ENCODE results near the gene IL32.

The IL32 gene, protein sequence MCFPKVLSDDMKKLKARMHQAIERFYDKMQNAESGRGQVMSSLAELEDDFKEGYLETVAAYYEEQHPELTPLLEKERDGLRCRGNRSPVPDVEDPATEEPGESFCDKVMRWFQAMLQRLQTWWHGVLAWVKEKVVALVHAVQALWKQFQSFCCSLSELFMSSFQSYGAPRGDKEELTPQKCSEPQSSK

GRCh38 chr16:3065069-3065741 lies at the start of gene IL32:
Gene IL32 (plus strand): TSS chr16:3065640. CDS start chr16:3065812, 172 bp downstream.
- DNase-seq = peak; percentile 85

GRCh38 chr16:3015865-3016521 lies 49.4 kb upstream of the IL32 start:
- no peak for DNase-seq

GRCh38 chr16:3017344-3017743 lies 48.1 kb upstream of the IL32 start:
- no peak for DNase-seq

- peak; percentile 80 for DNase-seq
Measured at GRCh38 chr16:3017794-3018506, 47.5 kb upstream of the IL32 start, which contains the start of gene CLDN6. Gene CLDN6 (minus strand): TSS chr16:3018183. CDS start chr16:3016021, 2,162 bp downstream.

- no peak for DNase-seq
Measured at GRCh38 chr16:3019594-3020246, 45.7 kb upstream of the IL32 start.

DNA sequence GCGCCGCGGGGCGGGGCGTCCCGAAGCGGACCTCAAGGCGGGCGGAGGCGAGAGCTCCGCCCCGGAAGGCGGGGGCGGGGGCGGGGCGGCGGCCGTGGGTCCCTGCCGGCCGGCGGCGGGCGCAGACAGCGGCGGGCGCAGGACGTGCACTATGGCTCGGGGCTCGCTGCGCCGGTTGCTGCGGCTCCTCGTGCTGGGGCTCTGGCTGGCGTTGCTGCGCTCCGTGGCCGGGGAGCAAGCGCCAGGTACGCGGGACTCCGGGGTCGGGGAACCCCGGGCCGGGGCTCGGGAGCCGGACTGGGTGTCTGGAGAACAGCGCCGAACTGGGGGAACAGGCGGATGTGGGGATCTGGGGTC lies 45.2 kb upstream of the IL32 start, which contains the start of gene TNFRSF12A:
Gene TNFRSF12A (plus strand): TSS at position 122 of the 357 bp plus-strand sequence. CDS start 30 bp downstream, at position 152.
- DNase-seq = peak; percentile 86

GRCh38 chr16:3020604-3021448 lies 44.6 kb upstream of the IL32 start:
- peak; percentile 76 for DNase-seq

DNA sequence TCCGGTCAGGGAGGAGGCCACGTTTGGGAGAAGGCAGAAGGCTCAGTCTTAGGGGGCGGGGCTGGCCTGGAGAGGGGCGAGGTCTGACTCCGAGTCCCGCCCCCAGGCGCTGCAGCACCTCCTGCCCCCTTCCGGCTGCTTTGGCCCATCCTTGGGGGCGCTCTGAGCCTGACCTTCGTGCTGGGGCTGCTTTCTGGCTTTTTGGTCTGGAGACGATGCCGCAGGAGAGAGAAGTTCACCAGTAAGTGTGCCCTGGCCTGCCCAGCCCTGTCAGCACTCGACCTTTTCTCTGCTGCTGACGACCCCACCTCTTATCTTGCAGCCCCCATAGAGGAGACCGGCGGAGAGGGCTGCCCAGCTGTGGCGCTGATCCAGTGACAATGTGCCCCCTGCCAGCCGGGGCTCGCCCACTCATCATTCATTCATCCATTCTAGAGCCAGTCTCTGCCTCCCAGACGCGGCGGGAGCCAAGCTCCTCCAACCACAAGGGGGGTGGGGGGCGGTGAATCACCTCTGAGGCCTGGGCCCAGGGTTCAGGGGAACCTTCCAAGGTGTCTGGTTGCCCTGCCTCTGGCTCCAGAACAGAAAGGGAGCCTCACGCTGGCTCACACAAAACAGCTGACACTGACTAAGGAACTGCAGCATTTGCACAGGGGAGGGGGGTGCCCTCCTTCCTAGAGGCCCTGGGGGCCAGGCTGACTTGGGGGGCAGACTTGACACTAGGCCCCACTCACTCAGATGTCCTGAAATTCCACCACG lies 43.8 kb upstream of the IL32 start:
- peak; percentile 89 for DNase-seq

DNA sequence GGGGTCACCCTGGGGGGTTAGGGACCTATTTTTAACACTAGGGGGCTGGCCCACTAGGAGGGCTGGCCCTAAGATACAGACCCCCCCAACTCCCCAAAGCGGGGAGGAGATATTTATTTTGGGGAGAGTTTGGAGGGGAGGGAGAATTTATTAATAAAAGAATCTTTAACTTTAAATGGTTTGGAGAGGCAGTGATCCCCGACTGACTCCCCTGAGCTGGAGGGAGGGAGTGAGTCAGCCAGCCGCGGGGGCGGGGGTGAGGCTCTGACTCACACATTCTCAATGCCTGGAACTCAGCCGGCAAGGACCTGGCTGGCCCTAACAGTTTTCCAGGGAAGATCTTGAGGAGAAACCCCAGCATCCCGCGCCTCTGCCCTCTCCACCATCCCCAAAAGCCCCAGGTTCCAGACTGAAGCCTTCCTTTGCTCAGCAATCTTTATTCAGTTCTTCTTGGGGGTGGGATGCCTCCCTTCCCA lies 43.2 kb upstream of the IL32 start:
- peak; percentile 92 for DNase-seq

DNA sequence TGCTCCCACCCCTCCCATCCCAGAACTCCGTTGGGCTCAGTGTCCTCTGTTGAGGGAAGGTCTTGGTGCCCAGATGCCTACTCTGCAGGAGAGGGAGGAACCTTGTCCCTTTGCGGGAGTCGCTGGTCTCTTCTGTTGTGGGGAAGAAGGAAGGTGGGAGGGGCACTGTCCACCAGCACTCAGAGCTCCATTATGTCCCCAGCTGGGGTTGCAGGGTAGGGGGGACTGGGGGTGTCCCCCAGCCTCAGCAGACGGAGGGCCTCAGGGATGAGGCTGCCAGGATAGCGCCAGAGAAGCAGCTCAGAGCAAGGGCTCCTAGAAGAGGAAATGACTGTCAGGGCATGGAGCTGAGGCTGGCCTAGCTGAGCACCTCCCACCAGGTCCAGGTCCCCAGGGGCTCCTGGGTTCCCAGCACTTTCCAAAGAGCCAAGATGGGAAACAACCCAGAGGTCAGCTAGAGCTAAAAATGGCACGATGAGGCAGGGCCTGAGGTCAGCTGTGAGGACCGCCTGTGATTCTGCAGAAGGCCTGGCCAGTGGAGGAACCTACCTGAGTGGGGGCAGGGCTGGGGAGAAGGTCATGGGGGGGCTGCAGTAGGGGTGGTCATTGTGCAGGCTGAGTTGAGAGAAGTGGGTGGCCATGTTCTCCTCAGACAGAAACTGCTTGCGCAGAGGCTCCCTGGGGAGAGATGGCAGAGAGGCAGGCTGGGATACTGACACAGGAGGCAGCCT lies 42.6 kb upstream of the IL32 start:
- no peak for DNase-seq

DNA sequence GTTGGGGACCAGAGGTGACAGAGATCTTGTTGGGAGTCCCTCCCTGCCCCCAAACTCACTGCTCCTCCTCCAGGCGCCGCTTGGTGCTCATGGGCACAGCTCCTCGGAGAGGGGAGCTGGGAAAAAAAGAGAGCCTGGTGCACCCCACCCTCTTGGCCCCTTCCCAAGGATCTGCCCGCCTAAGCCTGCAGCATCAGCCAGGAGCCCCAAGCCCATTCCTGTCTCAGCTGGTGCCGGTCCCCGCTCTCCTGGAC lies 42.1 kb upstream of the IL32 start:
- no peak for DNase-seq

- DNase-seq = peak; percentile 96
Measured at GRCh38 chr16:3023669-3024478, 41.6 kb upstream of the IL32 start, which contains the start of the genes HCFC1R1 and THOC6. Gene HCFC1R1 (minus strand): TSS chr16:3023942. CDS start chr16:3023941, 1 bp downstream. Gene THOC6 (plus strand): TSS chr16:3024035. CDS start chr16:3024327, 292 bp downstream.

- no peak for DNase-seq
Measured at GRCh38 chr16:3025032-3026002, 40.1 kb upstream of the IL32 start.

GRCh38 chr16:3026003-3026378 lies 39.4 kb upstream of the IL32 start:
- DNase-seq = no peak

- no peak for DNase-seq
Measured at GRCh38 chr16:3026609-3027488, 38.6 kb upstream of the IL32 start.

GRCh38 chr16:3027489-3027795 lies 38.0 kb upstream of the IL32 start:
- DNase-seq = no peak

- peak; percentile 96 for DNase-seq
Measured at GRCh38 chr16:3027983-3028715, 37.3 kb upstream of the IL32 start.
